Measurements from ENCODE around the gene SH2D3C.

The SH2D3C gene

GRCh38 chr9:127703289-127703946 is 75.0 kb downstream of the SH2D3C start:
- H3K4me1 Mint-ChIP-seq = peaks cover 23% of the 10 kb centered on the region
- no peak overlapping the region for H3K27ac Mint-ChIP-seq
- H3K27me3 Mint-ChIP-seq = no peaks in the 10 kb centered on the region
- H3K9me3 Mint-ChIP-seq = no peaks in the 10 kb centered on the region
- no peak for ATAC-seq
- H3K36me3 Mint-ChIP-seq = peaks cover under 1% of the 10 kb centered on the region
- H3K4me3 Mint-ChIP-seq = no peak overlapping the region

- Mint-ChIP-seq H3K36me3 (no peaks in the 10 kb centered on the region), H3K9me3 (no peaks in the 10 kb centered on the region), H3K4me3 (peak overlapping the region; percentile 25), H3K27me3 (no peaks in the 10 kb centered on the region), H3K27ac (peak overlapping the region; percentile 88), H3K4me1 (peaks cover 15% of the 10 kb centered on the region)
- no peak for ATAC-seq
Observed at GRCh38 chr9:127700594-127701255, 77.7 kb downstream of the SH2D3C start.

GRCh38 chr9:127700140-127700539 is 78.3 kb downstream of the SH2D3C start:
- Mint-ChIP-seq H3K36me3 (no peaks in the 10 kb centered on the region), H3K4me1 (peaks cover 15% of the 10 kb centered on the region), H3K27me3 (no peaks in the 10 kb centered on the region), H3K27ac (peak overlapping the region; percentile 88), H3K9me3 (no peaks in the 10 kb centered on the region), H3K4me3 (peak overlapping the region; percentile 25)
- ATAC-seq = no peak

GRCh38 chr9:127698985-127699670 is 79.3 kb downstream of the SH2D3C start:
- peak; percentile 99 for ATAC-seq
- Mint-ChIP-seq H3K9me3 (no peaks in the 10 kb centered on the region), H3K27ac (peak overlapping the region; percentile 88), H3K36me3 (no peaks in the 10 kb centered on the region), H3K4me1 (peaks cover 15% of the 10 kb centered on the region), H3K4me3 (peak overlapping the region; percentile 80), H3K27me3 (no peaks in the 10 kb centered on the region)

- Mint-ChIP-seq H3K36me3 (no peaks in the 10 kb centered on the region), H3K9me3 (no peaks in the 10 kb centered on the region), H3K27me3 (no peaks in the 10 kb centered on the region), H3K27ac (peak overlapping the region; percentile 30), H3K4me3 (no peak overlapping the region), H3K4me1 (peaks cover 15% of the 10 kb centered on the region)
- ATAC-seq = no peak
Observed at GRCh38 chr9:127698386-127698785, 80.1 kb downstream of the SH2D3C start.

GRCh38 chr9:127697575-127697974 is 80.9 kb downstream of the SH2D3C start:
- Mint-ChIP-seq H3K4me3 (no peak overlapping the region), H3K9me3 (no peaks in the 10 kb centered on the region), H3K27ac (peak overlapping the region; percentile 30), H3K36me3 (no peaks in the 10 kb centered on the region), H3K4me1 (peaks cover 15% of the 10 kb centered on the region), H3K27me3 (no peaks in the 10 kb centered on the region)
- ATAC-seq = no peak

GRCh38 chr9:127694890-127695720 is 83.4 kb downstream of the SH2D3C start:
- H3K4me3 Mint-ChIP-seq = no peak overlapping the region
- ATAC-seq = no peak
- H3K4me1 Mint-ChIP-seq = peaks cover 11% of the 10 kb centered on the region
- H3K27ac Mint-ChIP-seq = no peak overlapping the region
- no peaks in the 10 kb centered on the region for H3K27me3 Mint-ChIP-seq
- H3K36me3 Mint-ChIP-seq = no peaks in the 10 kb centered on the region
- H3K9me3 Mint-ChIP-seq = no peaks in the 10 kb centered on the region

- Mint-ChIP-seq H3K9me3 (no peaks in the 10 kb centered on the region), H3K27ac (no peak overlapping the region), H3K36me3 (no peaks in the 10 kb centered on the region), H3K4me3 (no peak overlapping the region), H3K4me1 (no peaks in the 10 kb centered on the region), H3K27me3 (no peaks in the 10 kb centered on the region)
- ATAC-seq = no peak
Observed at GRCh38 chr9:127693697-127694096, 84.8 kb downstream of the SH2D3C start.

- Mint-ChIP-seq H3K36me3 (no peaks in the 10 kb centered on the region), H3K27ac (no peak overlapping the region), H3K27me3 (no peaks in the 10 kb centered on the region), H3K4me1 (no peaks in the 10 kb centered on the region), H3K9me3 (no peaks in the 10 kb centered on the region), H3K4me3 (no peak overlapping the region)
- ATAC-seq = no peak
Observed at GRCh38 chr9:127693143-127693542, 85.3 kb downstream of the SH2D3C start.

- Mint-ChIP-seq H3K27ac (no peak overlapping the region), H3K4me1 (no peaks in the 10 kb centered on the region), H3K4me3 (no peak overlapping the region), H3K27me3 (no peaks in the 10 kb centered on the region), H3K36me3 (no peaks in the 10 kb centered on the region), H3K9me3 (no peaks in the 10 kb centered on the region)
- ATAC-seq = no peak
Observed at GRCh38 chr9:127692071-127692470, 86.4 kb downstream of the SH2D3C start.

GRCh38 chr9:127690735-127691134 is 87.7 kb downstream of the SH2D3C start:
- H3K27ac Mint-ChIP-seq = no peak overlapping the region
- H3K36me3 Mint-ChIP-seq = no peaks in the 10 kb centered on the region
- peaks cover 6% of the 10 kb centered on the region for H3K27me3 Mint-ChIP-seq
- no peaks in the 10 kb centered on the region for H3K9me3 Mint-ChIP-seq
- no peaks in the 10 kb centered on the region for H3K4me1 Mint-ChIP-seq
- H3K4me3 Mint-ChIP-seq = no peak overlapping the region
- ATAC-seq = no peak

- Mint-ChIP-seq H3K4me3 (no peak overlapping the region), H3K9me3 (no peaks in the 10 kb centered on the region), H3K27me3 (peaks cover 14% of the 10 kb centered on the region), H3K4me1 (no peaks in the 10 kb centered on the region), H3K27ac (no peak overlapping the region), H3K36me3 (no peaks in the 10 kb centered on the region)
- no peak for ATAC-seq
Observed at GRCh38 chr9:127689329-127690000, 89.0 kb downstream of the SH2D3C start.
